Measurements from ENCODE around the gene TAPT1.
"Not testable (repeated sequence)": the region's sequence is repeated elsewhere in the genome, so short reads cannot be mapped to it uniquely, and the experiment has no call there.

Gene TAPT1

GRCh38 chr4:16168710-16169388, 57.4 kb downstream of the TAPT1 start:
- DNase-seq = no peak

GRCh38 chr4:16168144-16168543, 58.1 kb downstream of the TAPT1 start:
- DNase-seq = no peak

GRCh38 chr4:16165931-16166330, 60.3 kb downstream of the TAPT1 start:
- DNase-seq = no peak

- no peak for DNase-seq
These were observed 63.4 kb downstream of the TAPT1 start for GRCh38 chr4:16162891-16163290.

GRCh38 chr4:16161851-16162408, 64.3 kb downstream of the TAPT1 start:
- DNase-seq = no peak

GRCh38 chr4:16160457-16160856, 65.8 kb downstream of the TAPT1 start:
- no peak for DNase-seq

- no peak for DNase-seq
These were observed 67.0 kb downstream of the TAPT1 start for GRCh38 chr4:16159286-16159685.

- no peak for DNase-seq
These were observed 67.8 kb downstream of the TAPT1 start for GRCh38 chr4:16158504-16158852.

GRCh38 chr4:16157609-16158503, 68.4 kb downstream of the TAPT1 start:
- no peak for DNase-seq

GRCh38 chr4:16155528-16156169, 70.6 kb downstream of the TAPT1 start:
- no peak for DNase-seq

- no peak for DNase-seq
These were observed 71.8 kb downstream of the TAPT1 start for GRCh38 chr4:16154451-16154850.

- DNase-seq = no peak
These were observed 75.6 kb downstream of the TAPT1 start for GRCh38 chr4:16150716-16151115.

GRCh38 chr4:16144913-16145312, 81.4 kb downstream of the TAPT1 start:
- DNase-seq = not testable (repeated sequence)

- DNase-seq = no peak
These were observed 83.5 kb downstream of the TAPT1 start for GRCh38 chr4:16142598-16143310.

- no peak for DNase-seq
These were observed 85.4 kb downstream of the TAPT1 start for GRCh38 chr4:16140879-16141249.

- no peak for DNase-seq
These were observed 85.9 kb downstream of the TAPT1 start for GRCh38 chr4:16140231-16140878.

GRCh38 chr4:16139066-16139945, 87.0 kb downstream of the TAPT1 start:
- no peak for DNase-seq

GRCh38 chr4:16136827-16137226, 89.4 kb downstream of the TAPT1 start:
- DNase-seq = no peak

- DNase-seq = no peak
These were observed 90.0 kb downstream of the TAPT1 start for GRCh38 chr4:16136311-16136710.

GRCh38 chr4:16133406-16133805, 92.9 kb downstream of the TAPT1 start:
- DNase-seq = no peak

GRCh38 chr4:16131293-16131692, 95.0 kb downstream of the TAPT1 start:
- DNase-seq = no peak
